Thyroid gland (tissue), 4 donors: Measurements from ENCODE around the gene DAB1.

Experiments used
- POLR2A ChIP-seq, 2 donors: fragments of 450-650 bp; IDR thresholded peaks; one replicate each; pipeline ENCODE4 v1.6.1; 2017; ENCODE audit warnings: antibody characterized with exemption in 2 of 2, mild to moderate bottlenecking in 2 of 2, moderate library complexity in 1 of 2
- TF ChIP-seq, protein P1 (sequence below), 6 experiments: fragments of 200-600 bp in 3 of 6; fragments of 450-650 bp in 3 of 6; sonication (generic) in 3 of 6; IDR thresholded peaks; one replicate each; pipeline ENCODE4 v1.5.1; 2016 to 2019; ENCODE audit warnings: antibody characterized with exemption in 6 of 6, mild to moderate bottlenecking in 2 of 6, inconsistent platforms in 1 of 6, moderate library complexity in 1 of 6

DNA sequence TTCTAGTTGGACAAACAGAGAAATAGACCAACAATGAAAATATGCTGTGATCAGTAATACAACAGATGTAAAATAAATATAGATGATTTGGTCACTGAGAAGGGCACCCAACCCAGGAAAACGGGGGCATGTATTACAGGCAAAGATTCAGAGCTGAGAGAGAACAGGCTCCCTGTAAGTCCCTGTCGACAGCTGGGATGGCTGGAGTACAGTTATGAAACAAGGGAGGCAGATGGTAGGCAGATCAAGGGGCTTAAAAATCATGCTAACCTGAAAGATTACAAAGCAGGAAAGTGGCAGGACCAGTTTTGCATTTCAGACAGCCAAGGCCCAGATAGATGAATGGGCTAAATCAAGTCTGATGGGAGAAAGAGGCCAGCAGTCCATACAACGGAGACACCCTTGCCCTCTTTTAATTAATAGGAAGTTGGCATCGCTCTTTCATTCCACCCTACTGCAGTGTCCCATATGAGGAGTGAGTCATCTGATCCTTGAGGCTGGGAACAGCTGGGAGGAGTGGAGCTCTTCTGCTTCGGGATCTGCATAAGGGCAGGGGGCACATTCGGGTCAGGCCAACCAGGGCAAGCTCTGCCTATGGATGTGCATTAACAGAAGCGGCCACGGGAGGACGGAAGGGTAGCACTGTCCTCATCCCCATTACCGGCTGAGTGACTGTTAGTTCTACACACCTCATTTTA is 171.1 kb downstream of the DAB1 start:
- no peak for TF ChIP-seq POLR2A (IDR thresholded peaks at IDR 0.05)
- TF ChIP-seq, protein P1, sequence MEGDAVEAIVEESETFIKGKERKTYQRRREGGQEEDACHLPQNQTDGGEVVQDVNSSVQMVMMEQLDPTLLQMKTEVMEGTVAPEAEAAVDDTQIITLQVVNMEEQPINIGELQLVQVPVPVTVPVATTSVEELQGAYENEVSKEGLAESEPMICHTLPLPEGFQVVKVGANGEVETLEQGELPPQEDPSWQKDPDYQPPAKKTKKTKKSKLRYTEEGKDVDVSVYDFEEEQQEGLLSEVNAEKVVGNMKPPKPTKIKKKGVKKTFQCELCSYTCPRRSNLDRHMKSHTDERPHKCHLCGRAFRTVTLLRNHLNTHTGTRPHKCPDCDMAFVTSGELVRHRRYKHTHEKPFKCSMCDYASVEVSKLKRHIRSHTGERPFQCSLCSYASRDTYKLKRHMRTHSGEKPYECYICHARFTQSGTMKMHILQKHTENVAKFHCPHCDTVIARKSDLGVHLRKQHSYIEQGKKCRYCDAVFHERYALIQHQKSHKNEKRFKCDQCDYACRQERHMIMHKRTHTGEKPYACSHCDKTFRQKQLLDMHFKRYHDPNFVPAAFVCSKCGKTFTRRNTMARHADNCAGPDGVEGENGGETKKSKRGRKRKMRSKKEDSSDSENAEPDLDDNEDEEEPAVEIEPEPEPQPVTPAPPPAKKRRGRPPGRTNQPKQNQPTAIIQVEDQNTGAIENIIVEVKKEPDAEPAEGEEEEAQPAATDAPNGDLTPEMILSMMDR (IDR thresholded peaks at IDR 0.05): no peak
